ENCODE results near the gene KCNMA1.

Gene KCNMA1

GRCh38 chr10:77085344-77085743 is 552.3 kb downstream of the KCNMA1 start:
- no peak for DNase-seq

DNA sequence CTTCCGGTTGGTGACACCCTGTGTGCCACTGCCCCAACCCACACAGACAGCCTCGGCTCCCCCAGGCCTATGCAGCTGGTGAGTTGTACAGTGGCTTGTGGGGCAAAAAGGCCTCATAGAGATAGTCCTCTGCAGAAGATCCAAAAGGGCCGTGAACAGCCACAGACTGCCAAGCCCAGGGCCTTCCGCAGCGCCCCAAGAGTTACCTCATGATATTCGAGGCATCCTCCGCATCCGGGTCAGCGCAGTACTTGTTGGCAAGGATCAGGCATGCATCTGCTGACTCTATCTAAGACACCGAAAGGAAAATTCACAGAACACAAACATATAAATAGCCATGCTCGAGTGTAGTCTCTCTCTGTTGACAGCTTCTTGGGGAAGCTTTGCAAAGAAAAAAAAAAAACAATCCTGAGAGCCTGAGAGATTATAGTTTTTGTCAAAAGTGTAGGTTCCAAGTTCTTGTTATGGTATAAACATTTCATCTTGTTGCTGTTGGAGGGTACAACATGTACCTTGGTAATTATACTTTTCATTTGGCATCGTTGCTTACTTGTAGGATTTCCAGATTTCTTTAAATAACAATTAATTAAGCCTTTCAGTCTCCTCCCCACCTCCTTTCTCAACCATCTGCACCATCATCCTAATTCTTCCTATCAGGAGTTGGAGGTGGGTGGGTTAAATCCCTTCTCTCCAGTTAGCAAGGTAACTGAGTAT is 553.0 kb downstream of the KCNMA1 start:
- no peak for DNase-seq

DNA sequence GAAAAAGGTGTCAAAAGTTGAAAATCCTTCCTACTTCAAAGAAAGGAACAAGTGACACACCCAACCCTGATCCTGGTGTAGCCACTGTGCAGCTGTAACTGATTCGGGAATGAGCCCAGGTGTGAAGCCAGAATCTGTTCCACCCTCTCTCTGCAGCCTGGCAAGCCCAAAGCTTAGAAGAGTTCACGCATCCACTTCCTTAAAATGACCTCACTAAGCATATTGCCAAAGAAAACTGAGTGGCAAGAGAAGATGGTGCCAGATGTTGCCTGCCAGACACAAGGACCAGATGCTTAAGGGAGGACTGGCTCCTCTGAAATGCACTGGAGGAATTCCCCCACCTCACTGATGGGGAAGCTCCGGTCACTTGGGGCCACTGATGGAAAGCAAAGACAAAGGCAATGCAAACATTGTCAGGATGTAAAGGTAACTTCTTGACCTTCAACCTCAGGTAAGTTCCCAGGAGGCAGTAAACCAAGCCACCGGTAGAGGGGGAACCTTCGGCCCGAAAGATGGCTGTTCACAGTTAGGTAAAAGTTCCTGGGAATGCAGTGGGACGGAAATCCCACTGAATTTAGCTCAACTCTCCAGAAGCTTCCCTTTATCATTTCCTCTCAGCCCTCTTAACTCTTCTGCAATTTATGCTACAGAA is 554.9 kb downstream of the KCNMA1 start:
- DNase-seq, result no peak

DNA sequence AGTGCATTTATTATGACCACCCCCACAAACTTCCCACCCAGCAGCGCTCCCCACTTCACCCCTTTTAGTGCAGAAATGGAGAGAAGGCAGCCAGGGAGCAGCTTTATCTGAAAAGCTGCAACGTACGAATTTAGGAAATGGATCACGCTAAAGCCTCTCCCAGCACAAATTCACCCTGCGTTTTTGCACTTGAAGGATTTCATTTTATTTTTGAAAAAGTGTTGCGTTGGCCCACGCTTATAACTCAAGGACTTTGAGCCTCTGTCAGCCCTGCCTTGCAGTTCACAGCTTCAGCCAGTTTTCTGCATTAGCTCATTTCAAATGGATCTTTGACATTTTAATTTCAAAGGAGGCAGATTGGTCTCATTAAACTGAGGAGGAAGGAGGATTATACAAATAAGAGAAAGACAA is 556.1 kb downstream of the KCNMA1 start:
- DNase-seq, result no peak

DNA sequence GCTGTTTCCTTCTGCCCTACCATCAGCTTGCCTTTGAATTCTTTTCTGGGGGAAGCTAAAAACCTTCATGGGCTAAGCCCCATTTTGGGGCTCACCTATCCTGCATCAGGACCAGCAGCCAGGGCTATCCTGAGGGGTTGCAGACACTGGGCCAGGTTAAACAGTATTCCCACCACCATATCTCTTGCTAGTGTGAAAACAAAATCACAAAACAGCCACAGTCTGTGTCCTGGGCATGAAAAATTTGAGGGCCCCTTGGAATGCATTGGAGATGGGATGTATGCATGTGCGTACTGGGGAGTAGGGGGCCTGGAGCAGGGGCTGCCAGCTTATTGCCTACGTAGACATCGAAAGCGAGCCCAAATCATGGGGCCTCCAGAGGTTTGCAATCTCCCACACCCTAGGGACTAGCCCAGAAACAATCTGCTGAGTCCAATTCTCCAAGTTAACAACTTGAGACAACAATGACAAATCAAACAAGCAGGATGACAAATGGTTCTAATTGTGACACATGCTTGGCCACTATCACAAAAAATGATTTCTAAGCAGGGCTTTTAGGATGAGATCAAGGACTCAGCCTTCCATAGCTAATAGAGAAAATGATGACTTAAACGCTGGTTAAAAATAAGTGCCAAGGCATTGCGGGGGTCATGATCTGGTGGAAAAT is 557.1 kb downstream of the KCNMA1 start:
- no peak for DNase-seq

DNA sequence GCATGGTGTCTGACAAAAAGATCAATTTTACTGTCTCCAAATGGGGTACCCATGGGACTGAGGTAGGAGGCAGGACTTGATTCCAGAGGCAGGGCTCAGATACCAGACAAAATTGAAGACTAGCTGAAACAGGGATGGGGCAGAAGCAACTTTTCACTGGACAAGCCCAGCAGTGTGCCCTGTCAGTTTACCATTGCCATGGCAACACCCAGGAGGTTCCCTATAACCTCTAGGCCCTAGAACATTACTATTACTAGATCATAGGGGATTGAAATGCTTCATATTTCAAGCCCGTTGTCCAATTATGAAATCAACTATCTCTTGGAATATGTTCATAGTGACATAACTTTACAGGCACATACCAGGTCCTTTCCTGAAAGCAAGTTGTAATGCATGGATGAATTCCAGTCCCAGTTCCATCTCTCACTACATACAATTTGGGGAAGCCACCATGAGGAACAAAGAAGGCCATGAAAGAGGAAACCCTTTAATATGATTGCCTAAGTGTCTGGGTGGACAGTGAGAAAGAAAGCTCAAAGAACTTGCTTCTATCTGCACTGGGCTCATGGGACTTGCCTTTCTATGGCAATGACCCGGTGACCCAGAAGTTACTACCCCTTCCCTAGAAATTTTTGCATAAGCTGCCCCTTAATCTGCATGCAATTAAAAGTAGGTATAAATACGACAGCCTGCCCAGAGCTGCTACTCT is 557.9 kb downstream of the KCNMA1 start:
- DNase-seq, result no peak

- no peak for DNase-seq
These were observed 560.2 kb downstream of the KCNMA1 start for GRCh38 chr10:77077316-77077945.

- no peak for DNase-seq
These were observed 561.7 kb downstream of the KCNMA1 start for GRCh38 chr10:77075926-77076325.

DNA sequence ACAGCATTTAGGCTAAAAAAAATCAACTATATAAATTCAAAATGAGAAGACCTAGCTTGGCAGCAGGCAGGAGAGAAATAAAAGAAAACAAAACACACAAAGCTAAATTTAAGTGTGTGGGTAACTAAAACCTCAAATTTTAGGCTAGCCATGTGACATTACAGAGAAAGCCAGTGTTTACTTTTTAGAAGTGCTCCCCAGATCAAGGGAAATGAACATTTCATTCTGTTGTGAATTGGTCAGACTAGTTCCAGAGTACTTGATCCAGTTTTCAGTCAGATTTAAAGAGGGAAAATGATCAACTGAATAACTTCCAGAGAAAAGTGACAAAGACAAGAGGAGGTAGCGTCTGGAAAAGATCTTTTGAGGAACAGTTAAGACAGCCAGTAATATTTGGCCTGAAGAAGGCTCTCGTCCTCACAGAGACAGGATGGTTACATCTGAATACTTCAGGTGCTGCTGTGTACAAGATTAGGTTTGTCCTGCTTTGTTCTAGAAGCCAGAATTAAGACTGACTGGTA is 563.4 kb downstream of the KCNMA1 start:
- DNase-seq, result no peak

DNA sequence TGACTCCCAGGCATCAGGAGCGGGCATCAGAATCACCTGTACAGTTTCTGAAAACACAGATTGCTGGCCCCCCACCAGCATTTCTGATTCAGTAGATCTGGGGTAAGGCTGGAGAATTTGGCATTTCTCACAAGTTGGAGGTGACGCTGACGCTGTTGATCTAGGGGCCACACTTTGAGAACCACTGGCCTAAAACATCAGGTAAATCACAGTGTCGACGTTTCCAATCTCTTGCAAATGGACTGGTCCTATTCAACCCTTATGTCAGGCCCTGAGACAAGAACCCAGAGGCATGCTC is 564.0 kb downstream of the KCNMA1 start:
- no peak for DNase-seq

- no peak for DNase-seq
These were observed 564.6 kb downstream of the KCNMA1 start for GRCh38 chr10:77072836-77073662.

DNA sequence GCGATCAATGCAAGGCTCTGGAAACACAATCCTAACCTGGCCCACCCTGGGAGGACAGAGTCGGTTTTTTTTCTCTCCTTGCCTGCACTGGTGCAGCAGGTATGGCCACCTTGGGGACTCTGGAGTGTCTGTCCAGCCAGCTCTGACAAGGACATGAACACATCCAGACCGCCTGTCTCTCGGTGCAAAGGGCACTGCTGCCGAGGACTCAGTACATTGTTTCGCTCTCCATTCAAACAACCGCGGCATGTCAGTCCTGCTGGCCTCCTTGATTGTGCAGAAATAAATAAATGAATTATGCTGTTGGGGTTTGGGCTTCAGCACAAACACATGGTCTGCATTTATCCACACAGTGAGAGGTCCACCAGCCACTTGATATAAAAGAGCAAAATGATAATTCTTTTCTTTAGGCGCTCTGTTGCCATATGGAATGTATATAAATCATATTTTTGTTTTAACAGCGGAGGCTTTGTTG is 565.2 kb downstream of the KCNMA1 start:
- no peak for DNase-seq

- DNase-seq, result no peak
These were observed 565.7 kb downstream of the KCNMA1 start for GRCh38 chr10:77071956-77072355.

DNA sequence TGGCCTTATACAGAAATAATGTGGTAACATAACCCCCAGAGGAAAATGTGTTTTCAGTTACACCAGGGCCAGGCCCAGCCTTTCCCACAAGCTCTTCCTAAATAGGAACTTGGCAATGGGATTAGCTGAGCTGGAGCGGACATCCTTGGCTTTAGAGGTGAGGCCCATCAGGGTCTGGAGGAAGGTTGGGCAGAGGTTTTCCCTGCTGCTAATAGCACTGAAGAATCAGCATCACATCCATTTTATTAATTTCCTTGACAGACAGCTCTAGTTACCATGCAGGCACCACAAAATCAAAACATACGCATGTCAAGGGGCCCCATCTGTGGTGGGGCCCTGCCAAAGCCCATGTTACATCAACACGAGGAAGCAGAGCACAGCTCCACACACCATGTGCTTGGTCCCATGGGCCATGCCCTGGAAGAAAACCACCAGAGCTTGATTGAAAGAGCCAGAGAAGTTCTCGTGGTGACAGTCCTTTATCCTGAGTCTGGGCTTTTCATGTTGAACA is 566.6 kb downstream of the KCNMA1 start:
- no peak for DNase-seq

GRCh38 chr10:77070346-77070745 is 567.3 kb downstream of the KCNMA1 start:
- no peak for DNase-seq

- no peak for DNase-seq
These were observed 568.6 kb downstream of the KCNMA1 start for GRCh38 chr10:77068969-77069368.

DNA sequence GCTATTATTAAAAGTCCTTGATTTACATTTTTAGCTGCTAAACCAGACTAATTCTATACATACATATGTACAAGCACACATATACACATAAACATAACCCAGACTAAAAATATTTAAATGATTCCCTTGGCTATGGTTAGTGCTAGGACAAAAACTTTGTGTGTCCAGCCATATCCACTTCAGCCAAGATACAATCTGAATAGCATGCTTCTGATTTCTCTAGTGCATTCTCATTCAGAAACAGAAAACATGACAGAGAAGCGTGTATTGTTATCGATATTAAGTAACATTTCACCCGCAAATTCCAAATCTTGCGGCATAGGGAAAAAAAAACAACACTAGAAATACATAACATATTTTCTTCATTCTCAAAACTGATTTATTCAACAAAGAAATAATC is 569.3 kb downstream of the KCNMA1 start:
- DNase-seq, result no peak

- DNase-seq, result no peak
These were observed 575.2 kb downstream of the KCNMA1 start for GRCh38 chr10:77062381-77062780.

- no peak for DNase-seq
These were observed 576.7 kb downstream of the KCNMA1 start for GRCh38 chr10:77060913-77061312.

DNA sequence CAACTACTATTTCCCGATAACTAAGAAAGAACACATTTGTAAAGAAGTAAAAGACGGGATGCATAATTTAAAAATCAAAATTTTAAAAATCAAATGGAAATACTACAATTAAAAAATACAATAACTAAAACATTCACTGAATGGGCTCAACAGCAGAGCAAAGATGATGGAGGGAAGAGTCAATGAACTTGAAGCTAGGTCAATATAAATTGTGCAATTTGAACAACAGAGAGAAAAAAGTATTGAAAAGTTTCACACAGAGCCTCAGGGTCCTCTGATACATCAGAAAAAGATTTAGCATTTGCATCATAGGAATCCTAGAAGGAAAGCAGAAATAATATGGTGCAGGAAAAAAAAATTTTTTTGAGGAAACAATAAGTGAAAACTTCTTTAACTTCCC is 581.0 kb downstream of the KCNMA1 start:
- DNase-seq, result no peak

GRCh38 chr10:77052593-77052992 is 585.0 kb downstream of the KCNMA1 start:
- DNase-seq, result no peak

GRCh38 chr10:77051837-77052236 is 585.8 kb downstream of the KCNMA1 start:
- no peak for DNase-seq
